Muscle layer of duodenum (tissue), 2 donors: Measurements from ENCODE around the gene ABLIM2.

Experiments
- H3K27ac ChIP-seq: one replicate; pipeline ENCODE4 v1.7.0; 2013; ENCODE audit warnings: mild to moderate bottlenecking, low read length
- H3K27me3 ChIP-seq: one replicate; pipeline ENCODE4 v1.7.0; 2013; ENCODE audit warnings: low read depth, mild to moderate bottlenecking, control low read depth, low read length
- H3K36me3 ChIP-seq, 2 donors: one replicate each; pipeline ENCODE4 v1.7.0; 2013; ENCODE audit warnings: low read length in 2 of 2, control low read depth in 1 of 2, mild to moderate bottlenecking in 1 of 2; ENCODE audit not compliant: insufficient read depth in 2 of 2, control insufficient read depth in 1 of 2
- H3K4me1 ChIP-seq, 2 donors: one replicate each; pipeline ENCODE4 v1.7.0; 2013; ENCODE audit warnings: low read length in 2 of 2, mild to moderate bottlenecking in 2 of 2, control low read depth in 1 of 2, moderate library complexity in 1 of 2; ENCODE audit not compliant: insufficient read depth in 2 of 2, control insufficient read depth in 1 of 2
- H3K4me3 ChIP-seq, 2 donors: one replicate each; pipeline ENCODE4 v1.7.0; 2013; ENCODE audit warnings: low read length in 2 of 2, low read depth in 1 of 2, mild to moderate bottlenecking in 1 of 2
- H3K9me3 ChIP-seq, 2 donors: one replicate each; pipeline ENCODE4 v1.7.0; 2013; ENCODE audit warnings: low read length in 2 of 2, control low read depth in 1 of 2, mild to moderate bottlenecking in 1 of 2; ENCODE audit not compliant: control insufficient read depth in 1 of 2
- donor health status: healthy.

ABLIM2 gene

GRCh38 chr4:7967501-7968261 lies 190.9 kb downstream of the ABLIM2 start:
- no peaks in the 10 kb centered on the region for H3K9me3 ChIP-seq
- H3K27me3 ChIP-seq: no peaks in the 10 kb centered on the region
- H3K4me3 ChIP-seq: no peak overlapping the region
- H3K27ac ChIP-seq: peak overlapping the region; percentile 14
- no peaks in the 10 kb centered on the region for H3K36me3 ChIP-seq
- peaks cover 17 to 30% of the 10 kb centered on the region in 2 donors for H3K4me1 ChIP-seq

GRCh38 chr4:7967063-7967440 lies 191.6 kb downstream of the ABLIM2 start:
- Histone ChIP-seq H3K4me1 (peaks cover 17 to 30% of the 10 kb centered on the region in 2 donors), H3K27ac (no peak overlapping the region)

GRCh38 chr4:7966281-7967062 lies 192.1 kb downstream of the ABLIM2 start:
- Histone ChIP-seq H3K4me3 (no peak overlapping the region), H3K36me3 (no peaks in the 10 kb centered on the region), H3K27ac (no peak overlapping the region), H3K4me1 (peaks cover 17 to 32% of the 10 kb centered on the region in 2 donors), H3K27me3 (no peaks in the 10 kb centered on the region), H3K9me3 (no peaks in the 10 kb centered on the region)

More at GRCh38 chr4:7967063-7967440, 191.6 kb downstream of the ABLIM2 start:
- H3K27me3 ChIP-seq: no peaks in the 10 kb centered on the region
- no peak overlapping the region for H3K4me3 ChIP-seq
- no peaks in the 10 kb centered on the region for H3K36me3 ChIP-seq
- H3K9me3 ChIP-seq: no peaks in the 10 kb centered on the region

GRCh38 chr4:7964890-7965662 lies 193.5 kb downstream of the ABLIM2 start:
- no peak overlapping the region for H3K4me3 ChIP-seq

GRCh38 chr4:7964459-7964858 lies 194.2 kb downstream of the ABLIM2 start:
- Histone ChIP-seq H3K27me3 (no peaks in the 10 kb centered on the region), H3K36me3 (no peaks in the 10 kb centered on the region), H3K4me3 (no peak overlapping the region), H3K27ac (no peak overlapping the region), H3K4me1 (peaks cover 16 to 42% of the 10 kb centered on the region in 2 donors), H3K9me3 (no peaks in the 10 kb centered on the region)

More at GRCh38 chr4:7964890-7965662, 193.5 kb downstream of the ABLIM2 start:
- peaks cover 22 to 40% of the 10 kb centered on the region in 2 donors for H3K4me1 ChIP-seq
- H3K27me3 ChIP-seq: no peaks in the 10 kb centered on the region
- H3K9me3 ChIP-seq: no peaks in the 10 kb centered on the region
- no peaks in the 10 kb centered on the region for H3K36me3 ChIP-seq
- H3K27ac ChIP-seq: no peak overlapping the region

- Histone ChIP-seq H3K4me3 (no peak overlapping the region), H3K9me3 (no peaks in the 10 kb centered on the region), H3K4me1 (peaks cover 13 to 37% of the 10 kb centered on the region in 2 donors), H3K27me3 (no peaks in the 10 kb centered on the region), H3K36me3 (no peaks in the 10 kb centered on the region), H3K27ac (no peak overlapping the region)
Measured at GRCh38 chr4:7963691-7964090, 194.9 kb downstream of the ABLIM2 start.

GRCh38 chr4:7962609-7963508 lies 195.8 kb downstream of the ABLIM2 start:
- Histone ChIP-seq H3K4me1 (peaks cover 8 to 28% of the 10 kb centered on the region in 2 donors), H3K9me3 (no peaks in the 10 kb centered on the region), H3K27me3 (no peaks in the 10 kb centered on the region), H3K36me3 (no peaks in the 10 kb centered on the region), H3K27ac (no peak overlapping the region), H3K4me3 (no peak overlapping the region)

- Histone ChIP-seq H3K9me3 (no peaks in the 10 kb centered on the region), H3K4me1 (peaks cover 8 to 23% of the 10 kb centered on the region in 2 donors), H3K4me3 (peak overlapping the region in 1 of 2 donors; percentile 12), H3K27ac (peak overlapping the region; percentile 83), H3K36me3 (no peaks in the 10 kb centered on the region), H3K27me3 (no peaks in the 10 kb centered on the region)
Measured at GRCh38 chr4:7960790-7961655, 197.6 kb downstream of the ABLIM2 start.

GRCh38 chr4:7960017-7960789 lies 198.4 kb downstream of the ABLIM2 start:
- peak overlapping the region in 1 of 2 donors; percentile 12 for H3K4me3 ChIP-seq
- no peaks in the 10 kb centered on the region for H3K27me3 ChIP-seq
- peaks cover 8 to 23% of the 10 kb centered on the region in 2 donors for H3K4me1 ChIP-seq
- peak overlapping the region; percentile 83 for H3K27ac ChIP-seq
- H3K9me3 ChIP-seq: no peaks in the 10 kb centered on the region
- no peaks in the 10 kb centered on the region for H3K36me3 ChIP-seq
